ENCODE results near the gene PLCB2.
A peak's percentile ranks its signal among the peaks of the same experiment; 100 is the strongest.

Gene PLCB2

DNA sequence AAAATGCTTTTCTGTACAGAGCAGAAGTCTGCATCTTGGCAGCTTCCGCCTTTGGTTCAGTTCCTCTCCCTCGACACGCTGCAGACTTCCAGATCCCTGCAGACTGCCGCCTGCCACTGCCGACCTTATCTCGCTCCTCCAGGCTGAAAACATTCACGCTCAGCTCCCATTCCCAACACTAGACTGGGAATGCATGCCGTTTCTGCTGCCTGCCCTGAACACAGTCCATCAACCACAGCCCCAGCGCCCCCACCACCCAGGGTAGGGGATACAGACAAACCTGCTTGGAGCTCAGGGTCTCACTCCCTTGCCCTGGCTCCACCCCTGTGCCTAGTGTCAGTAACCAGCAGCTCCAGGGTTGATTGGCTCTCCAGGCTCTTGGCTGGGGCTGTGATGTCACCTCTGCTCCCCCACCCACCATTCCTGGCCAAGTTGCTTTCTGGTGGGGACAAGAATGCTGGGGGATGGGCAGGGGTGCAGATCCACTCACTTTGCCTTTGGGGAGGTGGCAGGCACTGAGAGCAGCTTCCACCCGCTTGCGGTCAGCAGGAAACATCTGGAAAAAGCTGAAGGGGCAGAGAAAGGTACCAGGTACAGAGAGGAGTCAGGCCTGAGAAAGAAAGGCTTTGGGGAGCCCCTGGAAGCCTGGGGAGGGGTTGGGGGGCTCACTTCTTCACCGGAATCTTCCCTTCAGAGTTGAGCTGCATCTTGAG, 6.1 kb downstream of the PLCB2 start:
- DNase-seq, result no peak

DNA sequence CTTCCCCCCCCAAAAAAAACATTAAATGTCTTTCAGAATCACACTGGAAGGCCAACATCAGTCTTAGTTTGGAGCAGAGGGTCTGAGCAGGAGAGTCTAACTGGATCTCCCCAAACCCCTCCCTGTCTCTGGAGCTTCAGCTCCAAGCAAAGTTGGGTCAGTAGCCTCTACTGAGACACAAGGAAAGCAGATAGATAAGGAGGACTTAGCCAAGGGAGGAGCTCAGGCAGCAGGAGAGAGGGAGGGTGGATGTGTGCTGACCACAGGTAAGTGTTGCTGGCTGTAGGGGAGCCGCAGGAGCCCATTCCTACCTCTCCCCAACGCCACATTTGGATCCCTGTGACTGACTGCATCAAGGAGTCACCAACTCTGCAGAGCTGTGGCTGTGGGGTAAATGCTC, 7.0 kb downstream of the PLCB2 start:
- DNase-seq, result no peak

DNA sequence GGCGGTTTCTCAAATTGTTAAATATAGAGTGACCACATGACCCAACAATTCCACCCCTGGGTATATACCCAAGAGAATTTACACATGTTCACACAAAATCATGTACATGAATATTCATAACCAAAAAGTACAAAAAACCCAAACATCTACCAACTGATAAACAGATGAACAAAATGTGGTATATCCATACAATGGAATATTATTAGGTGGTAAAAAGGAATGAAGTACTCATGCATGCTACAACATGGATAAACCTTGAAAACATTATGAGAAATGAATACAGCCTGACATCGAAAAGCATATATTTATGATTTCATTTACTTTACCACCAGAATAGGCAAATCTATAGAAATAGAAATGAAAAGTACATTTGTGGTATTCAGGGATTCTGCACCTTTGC, 7.4 kb downstream of the PLCB2 start:
- no peak for DNase-seq

DNA sequence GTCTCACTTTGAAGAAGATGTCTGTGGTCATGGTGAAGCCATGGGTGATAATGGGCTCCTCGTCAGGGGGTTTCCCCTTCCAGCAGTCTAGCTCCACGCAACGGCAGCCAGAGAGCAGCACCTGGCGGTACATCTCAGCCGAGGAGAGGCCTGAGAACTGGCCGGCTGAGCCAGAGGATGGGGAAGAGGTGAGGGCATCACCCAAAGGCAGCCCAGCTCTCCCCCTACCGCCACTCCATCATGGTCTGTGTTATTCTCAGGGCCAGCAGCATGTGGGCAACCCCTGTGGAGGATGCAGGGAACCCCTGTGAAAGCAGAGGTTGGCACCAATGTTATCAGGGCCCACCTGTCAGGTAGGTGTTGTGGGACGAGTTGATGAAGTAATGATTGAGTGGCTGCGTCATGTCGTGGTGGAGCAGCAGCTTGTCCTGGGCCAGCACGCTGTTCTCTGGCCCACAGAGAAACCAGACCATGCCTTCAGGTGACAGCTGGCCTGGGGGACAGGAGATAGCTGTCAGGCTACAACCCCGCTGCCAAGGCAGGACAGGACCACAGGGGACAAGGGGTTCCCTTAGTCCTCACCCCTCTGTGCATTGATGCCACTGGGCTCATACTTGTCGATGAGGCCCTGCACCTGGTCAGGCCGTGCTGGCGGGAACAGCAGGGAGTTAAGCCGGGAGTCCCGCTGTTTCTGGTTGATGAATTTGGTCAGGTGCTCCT, 9.4 kb downstream of the PLCB2 start:
- no peak for DNase-seq

DNA sequence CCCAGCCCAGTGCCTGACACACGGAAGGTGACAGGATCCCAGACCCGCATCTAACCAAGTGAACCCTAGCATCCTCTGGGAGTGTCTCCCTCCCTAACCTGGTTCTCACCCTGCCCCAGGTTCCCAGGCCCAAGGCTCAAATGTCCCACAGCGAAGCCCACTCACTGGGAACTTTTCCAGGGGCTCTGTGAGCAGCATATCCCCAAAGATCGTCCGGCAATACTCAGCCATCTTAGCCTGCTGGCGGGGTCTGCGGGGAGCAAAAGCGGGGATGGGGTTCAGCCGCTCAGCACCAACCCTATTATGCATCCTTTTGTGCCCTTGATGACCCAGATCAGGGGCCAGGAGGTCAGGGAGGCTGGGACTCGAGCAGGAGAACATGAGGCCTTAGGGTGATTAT, 10.4 kb downstream of the PLCB2 start:
- DNase-seq, result no peak

DNA sequence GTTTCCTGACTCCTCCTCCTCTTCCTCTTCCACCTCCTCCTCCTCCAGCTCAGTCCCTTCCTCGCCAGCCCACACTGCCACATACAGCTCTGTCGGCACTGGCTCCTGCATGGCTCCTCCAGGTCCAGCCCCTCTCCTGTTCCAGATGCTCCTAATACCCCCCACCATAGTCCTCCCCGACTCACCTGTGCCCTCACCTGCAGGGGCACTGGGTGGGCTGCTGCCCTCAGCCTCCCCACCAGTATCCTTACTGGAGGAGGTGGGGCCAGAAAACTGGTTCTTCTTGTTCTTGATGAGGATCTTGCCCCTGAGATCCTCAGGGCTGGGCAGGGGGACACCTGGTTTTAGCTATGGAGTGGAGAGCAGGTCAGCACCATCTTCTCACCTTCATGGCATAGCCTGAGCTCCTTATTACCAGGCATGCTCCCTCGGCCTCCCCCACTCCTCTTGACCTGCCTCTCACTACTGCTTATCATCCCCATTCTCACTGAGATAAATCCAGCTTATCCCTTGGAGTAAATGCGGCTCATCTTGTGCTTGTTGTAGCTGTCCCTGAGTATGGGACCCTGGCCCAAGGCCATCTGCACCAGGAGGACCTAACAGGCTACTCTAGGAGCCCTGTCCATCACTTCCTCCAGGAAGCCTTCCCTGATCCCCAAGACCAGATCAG, 11.0 kb downstream of the PLCB2 start:
- DNase-seq, result no peak

DNA sequence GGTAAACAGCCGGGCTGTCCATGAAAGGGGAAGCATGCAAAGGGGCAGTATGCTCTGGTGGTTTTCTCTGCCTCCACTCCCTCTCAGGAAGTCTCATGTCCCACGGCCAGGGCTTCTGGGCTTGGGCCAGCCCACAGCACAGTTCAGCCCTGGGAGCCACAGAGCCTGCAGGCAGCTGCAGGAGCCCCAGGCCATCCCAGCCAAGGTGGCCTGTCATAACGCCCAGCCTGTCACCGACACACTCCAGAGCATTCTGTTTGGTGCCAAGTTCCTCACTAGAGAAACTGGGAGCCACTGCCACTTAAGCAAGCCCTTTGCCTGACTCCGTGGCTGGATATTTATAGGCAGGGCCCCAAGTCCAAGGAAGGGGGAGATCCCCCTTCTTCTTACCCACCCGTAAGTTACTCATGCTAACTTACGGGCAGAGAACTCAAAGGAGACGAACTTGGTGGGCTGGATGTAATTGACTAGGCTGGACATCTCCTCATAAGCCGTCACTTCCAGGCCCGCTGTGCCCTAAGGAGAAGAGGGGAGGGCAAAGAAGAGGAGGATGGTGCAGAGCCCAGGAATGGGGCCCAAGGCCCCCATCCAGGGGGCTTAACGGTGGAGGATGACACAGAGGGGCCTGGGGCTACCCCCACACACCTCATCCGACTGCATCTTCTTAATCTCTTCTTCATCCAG, 11.7 kb downstream of the PLCB2 start:
- DNase-seq, result no peak

DNA sequence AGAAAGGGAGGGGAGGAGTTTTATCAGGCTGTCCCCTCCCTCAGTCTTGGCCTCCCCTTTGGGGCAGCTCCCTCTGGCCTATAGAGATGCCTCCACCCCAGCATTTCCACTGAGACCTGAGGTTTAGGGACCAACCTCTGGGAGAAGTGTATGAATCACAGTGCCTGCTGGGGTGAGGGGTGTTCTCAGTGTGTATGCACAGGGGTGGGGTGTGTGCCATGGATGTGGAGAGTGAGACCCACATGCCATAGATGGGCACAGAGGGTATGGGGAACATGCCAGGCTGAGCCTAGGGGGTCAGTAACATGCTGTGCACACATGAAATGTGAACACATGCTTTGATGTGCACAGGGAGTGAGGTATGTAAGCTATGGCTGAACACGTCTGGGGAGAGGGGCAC, 12.4 kb downstream of the PLCB2 start:
- no peak for DNase-seq

DNA sequence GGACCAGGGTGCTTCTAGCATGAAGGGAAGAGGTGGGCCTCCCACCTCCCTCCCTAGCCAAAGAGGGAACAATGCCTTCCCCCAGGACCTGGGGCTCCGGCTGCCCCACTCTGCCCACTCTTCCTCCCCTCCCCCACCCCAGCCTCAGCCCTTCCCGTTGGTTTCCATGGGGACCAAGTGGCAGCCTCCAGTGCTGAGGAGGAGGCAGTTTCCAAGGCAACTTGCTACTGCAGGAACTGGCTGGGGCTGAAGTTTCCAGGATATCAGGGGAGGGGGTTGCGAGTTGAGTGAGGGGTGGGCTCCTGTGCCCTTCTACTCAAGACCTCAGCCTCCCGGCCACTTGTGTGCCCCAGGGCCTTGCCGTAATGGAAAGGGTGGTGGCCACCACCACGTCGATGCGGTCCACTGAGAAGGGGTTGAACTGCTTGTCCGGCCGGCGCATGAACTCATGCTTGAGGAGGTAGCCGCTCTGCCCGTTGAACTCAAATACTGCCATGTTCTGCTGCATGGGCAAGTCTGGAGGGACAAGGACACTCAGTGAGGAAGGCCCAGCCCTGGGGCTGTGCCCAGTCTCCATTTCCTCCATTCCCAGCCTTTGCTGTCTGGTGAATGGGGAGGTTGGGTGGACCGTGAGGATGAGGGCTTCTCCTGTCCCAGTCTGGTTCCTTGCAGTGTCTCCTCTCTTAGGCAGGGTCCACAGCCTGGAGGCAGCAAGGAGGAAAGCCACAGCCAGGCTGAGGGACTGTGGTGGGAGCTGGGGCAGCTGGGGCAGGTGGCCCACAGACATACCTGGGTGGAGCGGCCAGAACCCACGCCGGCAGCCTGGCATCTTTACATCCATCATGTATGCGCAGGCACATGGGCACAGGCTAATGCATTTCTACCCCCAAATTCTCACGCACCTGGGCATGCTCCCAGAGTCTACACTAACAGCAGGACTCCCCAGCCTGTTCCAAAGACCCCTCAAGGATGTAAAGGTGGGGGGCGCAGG, 13.5 kb downstream of the PLCB2 start:
- no peak for DNase-seq

DNA sequence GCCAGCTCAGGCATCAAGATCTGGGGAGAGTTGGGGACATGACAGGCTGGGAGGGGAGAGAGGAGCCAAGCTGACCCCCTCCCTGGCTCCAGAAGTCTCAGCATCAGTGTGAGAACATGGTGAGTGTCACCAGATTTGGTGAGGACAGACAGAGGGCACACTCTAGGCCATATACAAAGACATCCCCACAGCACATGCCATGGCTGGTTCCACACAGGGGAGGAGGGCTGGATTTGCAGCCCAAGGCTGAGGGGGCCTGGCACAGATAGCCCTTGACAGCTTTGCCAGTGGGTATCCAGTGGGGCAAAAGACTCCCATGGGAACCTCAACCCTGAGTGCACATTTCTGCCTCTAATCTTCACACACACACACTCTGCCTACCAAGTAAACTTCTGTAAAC, 14.7 kb downstream of the PLCB2 start:
- no peak for DNase-seq

DNA sequence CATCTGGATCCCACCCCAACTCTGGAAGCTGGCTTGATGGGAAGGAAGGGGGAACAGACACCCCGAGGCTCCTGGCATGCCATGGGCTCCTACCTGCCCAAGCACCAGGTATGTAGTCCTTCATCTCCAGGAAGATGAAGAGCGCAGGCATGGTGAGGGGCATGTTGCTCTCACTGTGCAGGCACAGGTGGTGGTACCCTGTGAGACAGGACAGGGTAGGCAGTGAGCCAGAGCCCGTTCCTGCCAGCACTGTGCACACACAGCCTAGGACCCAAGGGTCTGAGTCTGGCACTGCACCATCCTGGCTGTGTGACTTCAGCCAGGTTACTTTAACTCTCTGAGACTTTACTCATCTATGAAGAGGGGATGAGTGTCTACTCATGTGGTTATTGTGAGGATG, 15.5 kb downstream of the PLCB2 start:
- DNase-seq, result no peak

DNA sequence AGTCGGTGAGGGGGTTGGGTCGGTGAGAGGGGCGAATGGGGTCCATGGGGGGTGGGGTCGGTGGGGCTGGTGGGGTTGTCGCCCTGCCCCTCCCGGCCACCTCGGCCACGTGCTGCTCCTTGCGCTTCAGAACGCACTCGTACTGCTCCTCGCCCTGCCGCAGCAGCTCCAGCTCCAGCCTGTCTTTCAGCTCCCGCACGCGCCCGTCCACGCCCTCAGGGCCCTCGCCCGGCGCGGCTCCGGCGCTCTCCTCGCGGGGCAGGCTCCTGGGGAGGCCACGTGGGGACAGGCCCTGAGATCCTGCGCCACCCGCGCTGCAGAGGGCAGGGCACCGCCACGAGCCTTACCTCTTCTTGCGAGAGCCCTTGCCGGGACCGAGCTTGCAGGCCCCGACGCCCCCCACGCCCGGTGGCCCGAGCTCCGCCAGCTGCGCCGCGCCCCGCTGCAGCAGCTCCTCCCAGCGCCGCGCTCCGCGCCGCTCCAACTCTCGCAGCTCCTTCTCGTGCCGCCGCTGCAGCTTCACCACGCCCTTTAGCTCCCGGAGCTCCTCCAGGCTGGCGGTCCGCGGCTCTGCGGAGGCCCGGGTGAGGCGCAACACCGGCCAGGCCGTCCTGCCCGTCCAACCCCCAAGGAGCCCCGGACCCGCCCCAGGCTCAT, 16.7 kb downstream of the PLCB2 start:
- peak; percentile 63 for DNase-seq

DNA sequence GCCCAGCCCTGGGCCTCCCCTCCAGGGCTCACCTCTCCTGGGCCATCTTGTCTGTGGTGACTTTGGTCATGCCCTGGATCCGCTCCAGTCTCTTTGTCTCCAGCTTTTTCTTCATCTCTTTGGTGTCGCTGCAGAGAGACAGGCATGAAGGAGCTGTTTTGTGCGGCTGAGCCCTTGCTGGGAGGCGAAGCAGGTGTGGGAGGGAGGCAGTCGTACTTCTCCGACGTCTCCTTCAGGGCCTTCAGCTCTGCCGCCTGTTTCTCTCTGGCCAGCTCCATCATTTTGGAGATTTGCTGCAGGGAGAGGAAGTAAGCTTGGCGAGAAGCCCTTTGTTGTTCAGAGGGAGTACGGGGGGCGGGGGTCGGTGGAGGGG, 17.2 kb downstream of the PLCB2 start:
- DNase-seq, result no peak

DNA sequence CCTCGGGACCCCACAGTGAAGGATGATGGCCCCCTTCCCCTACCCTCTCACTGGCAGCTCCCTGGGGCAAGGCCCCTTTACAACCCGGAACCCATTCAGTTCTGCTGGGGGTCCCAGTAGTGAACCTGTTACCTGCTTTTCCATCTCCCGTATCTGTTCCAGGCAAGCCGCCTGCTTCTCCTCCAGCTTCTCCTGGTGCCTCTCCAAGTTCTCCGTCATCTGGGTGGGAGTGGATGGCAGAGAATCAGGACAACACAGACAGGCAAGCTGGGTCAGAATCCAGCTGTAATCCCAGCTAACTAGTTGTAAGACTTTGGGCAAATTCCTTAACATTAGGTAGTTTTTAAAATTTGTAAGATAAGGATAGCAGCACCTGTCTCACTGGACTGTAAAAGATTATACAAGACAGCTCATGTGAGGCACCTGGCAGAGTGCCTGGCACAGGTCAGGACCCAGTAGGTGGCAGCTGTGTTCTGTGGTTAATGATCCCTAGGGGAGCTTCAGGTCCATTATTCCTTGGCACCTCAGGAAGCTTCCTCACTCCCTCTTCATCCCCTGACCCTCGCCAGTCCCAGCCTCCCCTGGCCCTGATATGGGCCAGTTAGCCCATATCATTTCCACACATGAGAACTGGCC, 18.5 kb downstream of the PLCB2 start:
- peak; percentile 62 for DNase-seq

DNA sequence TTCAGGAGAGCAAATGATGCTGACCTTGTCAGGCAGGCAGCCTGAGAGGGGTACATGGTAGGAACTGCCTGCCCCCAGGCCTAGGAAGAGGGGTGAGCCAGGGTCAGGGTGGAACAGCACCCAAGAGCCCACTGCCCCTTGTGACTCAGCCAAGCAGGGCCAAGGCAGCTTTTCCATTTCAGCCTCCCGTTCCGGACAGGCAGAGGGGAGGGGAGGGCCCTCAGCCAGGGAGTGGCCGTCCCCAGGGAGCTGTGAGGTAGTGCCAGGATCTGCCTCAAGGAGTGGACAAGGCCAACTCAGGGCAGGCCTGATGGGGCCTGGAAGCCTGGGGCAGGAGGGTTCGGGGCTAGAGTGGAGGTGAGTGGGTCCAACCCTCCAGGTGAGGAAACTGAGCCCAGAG, 19.8 kb downstream of the PLCB2 start:
- no peak for DNase-seq

DNA sequence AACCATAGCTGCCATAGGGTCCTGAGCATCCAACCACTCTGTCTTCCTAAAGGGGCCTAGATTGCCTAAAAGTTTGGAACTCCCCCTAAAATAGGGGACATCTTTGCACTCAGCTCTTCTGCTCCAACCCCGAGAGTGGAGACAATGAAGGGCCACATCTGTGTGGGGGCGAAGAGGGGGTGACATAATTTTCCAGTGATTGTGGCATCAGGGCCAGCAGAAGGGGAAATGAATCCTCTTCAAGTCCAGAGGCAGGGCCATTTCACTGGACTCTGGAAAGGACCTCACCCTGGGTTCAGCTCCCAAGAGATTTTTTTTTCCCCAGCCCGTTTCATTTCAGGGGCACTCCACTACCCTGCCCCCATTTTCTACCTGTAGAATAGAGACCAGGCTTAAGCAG, 20.2 kb downstream of the PLCB2 start:
- no peak for DNase-seq

DNA sequence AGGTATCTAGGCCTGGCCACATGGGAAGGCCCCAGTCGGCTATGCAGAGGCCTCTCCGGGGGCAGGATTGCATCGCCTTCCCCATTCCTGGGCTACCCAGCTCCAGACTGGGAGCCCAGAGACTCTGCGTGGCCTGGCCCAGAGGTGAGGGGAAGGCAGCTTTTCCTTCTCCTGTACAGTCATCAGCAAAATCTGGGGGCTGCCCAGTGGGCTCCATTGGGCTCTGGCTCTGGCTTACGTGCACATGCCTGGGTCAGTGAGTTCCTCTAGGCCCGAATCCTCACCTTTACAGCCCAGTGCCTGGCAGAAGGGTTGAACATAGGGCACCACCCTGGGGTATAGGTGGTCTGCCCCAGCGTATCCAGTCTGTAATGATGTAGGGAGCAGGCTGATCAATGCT, 20.9 kb downstream of the PLCB2 start:
- no peak for DNase-seq

DNA sequence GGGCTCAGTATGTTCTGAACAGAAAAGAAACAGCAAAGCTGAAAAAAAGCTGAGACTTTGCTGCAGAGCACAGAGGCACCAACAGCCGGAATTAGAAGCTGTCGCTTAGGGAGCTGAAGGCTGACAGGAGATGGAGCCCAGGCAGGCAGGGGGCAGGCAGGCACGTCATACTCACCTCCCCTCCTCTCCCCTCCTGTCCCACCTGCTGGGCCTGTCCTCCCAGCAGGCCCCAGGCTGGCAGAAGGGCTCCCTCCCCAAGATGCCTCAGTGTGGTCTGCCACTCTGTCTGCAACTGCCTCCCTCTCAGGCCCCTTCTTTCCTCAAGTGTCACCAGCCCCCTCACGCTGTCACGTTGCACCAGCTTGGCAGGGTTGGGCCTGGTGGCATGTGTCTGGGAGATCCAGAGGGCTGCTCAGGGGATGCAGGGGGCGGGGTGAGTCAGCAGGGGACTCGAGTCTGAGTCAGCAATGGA, 21.6 kb downstream of the PLCB2 start:
- DNase-seq, result peak; percentile 78

DNA sequence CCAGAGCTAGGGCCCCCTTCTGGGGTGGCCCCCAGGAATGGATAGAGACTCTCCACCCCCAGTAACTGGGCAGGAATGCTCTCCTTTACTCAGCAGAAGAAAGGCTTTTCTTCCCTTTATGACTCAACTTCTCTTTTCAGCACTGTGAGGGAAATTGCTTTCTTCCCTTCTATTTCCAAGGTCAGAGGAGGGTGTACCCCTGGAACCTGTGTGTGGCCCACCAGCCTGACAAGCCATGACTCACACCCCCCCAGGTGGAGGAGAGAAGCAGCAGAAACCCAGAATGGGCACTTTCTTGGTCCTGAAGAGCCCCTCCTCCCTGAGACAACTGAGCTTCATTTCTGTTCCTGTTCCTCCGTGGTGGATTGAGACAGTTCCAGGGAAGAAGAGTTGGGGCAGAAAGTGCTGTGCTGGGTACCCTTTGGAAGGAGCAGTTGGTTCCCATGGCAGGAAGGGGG, 22.2 kb downstream of the PLCB2 start:
- DNase-seq, result no peak

DNA sequence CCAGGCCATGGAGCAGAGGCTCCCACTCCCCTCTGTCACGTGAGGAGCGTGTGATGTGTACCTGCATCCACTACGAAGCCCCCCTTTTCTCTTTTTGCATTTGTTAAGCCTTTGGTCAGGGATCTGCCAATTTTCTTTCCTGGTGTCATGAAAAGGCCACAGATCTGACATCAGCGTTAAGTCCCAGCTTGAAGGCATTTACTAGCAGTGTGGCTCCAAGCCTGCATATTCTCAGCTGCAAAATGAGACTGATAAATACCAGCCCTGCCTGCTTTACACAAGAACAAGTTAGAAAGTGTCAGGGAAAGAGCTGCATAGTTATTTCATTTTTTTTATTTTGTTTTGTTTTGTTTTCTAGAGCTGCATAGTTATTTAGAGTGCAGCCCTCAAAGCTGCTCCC, 22.6 kb downstream of the PLCB2 start:
- DNase-seq, result no peak

DNA sequence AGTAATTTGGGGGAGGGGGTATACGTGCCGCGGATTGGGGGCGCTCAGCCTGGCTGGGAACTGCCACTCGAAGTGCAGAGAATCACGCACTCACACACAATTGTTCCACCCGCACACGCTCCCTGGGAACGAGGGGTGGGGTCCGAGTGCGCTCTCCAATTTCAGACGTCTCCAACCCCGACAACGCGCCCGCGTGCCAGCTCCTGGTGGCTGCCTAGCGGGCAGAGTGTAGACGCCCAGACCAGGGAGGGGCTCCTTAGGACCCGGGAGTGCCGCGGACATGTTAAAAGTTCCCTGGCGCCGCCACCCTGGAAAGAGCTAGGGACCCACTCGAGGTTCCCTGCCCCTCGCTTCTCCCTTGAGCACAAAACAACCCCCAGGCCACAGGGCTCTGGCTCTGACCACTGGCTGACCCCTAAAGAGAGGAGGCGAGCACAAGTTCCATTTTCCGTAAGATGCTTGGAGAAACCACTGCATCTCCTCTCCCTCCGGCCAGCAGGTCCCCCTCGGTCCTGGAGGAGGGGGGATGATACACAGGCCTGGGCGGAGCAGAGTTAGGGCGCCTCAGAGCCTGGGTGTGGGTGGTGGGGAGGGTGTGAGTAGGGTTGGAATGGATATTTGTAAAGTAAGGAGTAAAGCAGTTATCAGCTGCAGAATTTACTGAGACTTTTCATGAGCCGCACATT, 24.0 kb downstream of the PLCB2 start:
- no peak for DNase-seq

All from NCI-H2171 treated with DMSO at 0.1 percent for 48 hours (cell line).